H54 (cell line): Measurements from ENCODE around the gene SEMA4G.

Source experiments
- DNase-seq: peaks from one replicate; pipeline ENCODE4 v3.0.0; 2011; ENCODE audit warnings: low spot score, mixed read lengths; ENCODE audit not compliant: insufficient read length
- FAIRE-seq: peaks from 3 replicates; lab custom pipeline; 2011; peaks lifted over from hg19 to GRCh38; lab: Jason Lieb, UNC
- POLR2A ChIP-seq: IDR thresholded peaks from 2 replicates; pipeline ENCODE4 v1.6.1; 2011; ENCODE audit warnings: low read depth, mild to moderate bottlenecking, low read length

SEMA4G gene

GRCh38 chr10:100986952-100987684 lies 17.8 kb downstream of the SEMA4G start, which contains the start of the genes MRPL43 and TWNK:
TSS of gene MRPL43 (minus strand) at chr10:100987497. CDS start at chr10:100987443, 54 bp downstream.
TSS of gene TWNK (plus strand) at chr10:100987543. CDS start at chr10:100988211, 668 bp downstream.
- peak; percentile 57 for TF ChIP-seq POLR2A
- FAIRE-seq (no peak), DNase-seq (peak; percentile 81)

- DNase-seq = no peak
- no peak for FAIRE-seq
- no peak for TF ChIP-seq POLR2A
Observed at GRCh38 chr10:100987685-100988049, 18.4 kb downstream of the SEMA4G start.

DNA sequence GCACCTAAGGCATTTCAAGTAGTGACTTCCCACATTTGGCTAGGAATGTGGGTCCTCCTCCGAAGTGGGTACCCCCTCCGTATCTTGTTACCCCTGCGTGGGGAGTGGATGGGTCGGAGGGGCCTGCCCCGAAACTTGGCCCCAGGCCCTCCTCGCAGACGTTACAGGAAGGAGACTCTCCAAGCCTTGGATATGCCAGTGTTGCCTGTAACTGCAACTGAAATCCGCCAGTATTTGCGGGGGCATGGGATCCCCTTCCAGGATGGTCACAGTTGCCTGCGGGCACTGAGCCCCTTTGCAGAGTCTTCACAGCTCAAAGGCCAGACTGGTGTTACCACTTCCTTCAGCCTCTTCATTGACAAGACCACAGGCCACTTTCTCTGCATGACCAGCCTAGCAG lies 18.9 kb downstream of the SEMA4G start:
- no peak for FAIRE-seq
- no peak for DNase-seq
- TF ChIP-seq POLR2A = no peak

DNA sequence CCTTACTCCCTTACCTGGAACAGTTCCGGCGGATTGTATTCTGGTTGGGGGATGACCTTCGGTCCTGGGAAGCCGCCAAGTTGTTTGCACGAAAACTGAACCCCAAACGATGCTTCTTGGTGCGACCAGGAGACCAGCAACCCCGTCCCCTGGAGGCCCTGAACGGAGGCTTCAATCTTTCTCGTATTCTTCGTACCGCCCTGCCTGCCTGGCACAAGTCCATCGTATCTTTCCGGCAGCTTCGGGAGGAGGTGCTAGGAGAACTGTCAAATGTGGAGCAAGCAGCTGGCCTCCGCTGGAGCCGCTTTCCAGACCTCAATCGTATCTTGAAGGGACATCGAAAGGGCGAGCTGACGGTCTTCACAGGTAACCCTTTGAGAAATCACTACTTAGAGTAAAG lies 19.8 kb downstream of the SEMA4G start:
- no peak for TF ChIP-seq POLR2A
- no peak for DNase-seq
- FAIRE-seq = no peak

GRCh38 chr10:100993986-100994708 lies 24.8 kb downstream of the SEMA4G start:
- no peak for FAIRE-seq
- no peak for DNase-seq
- TF ChIP-seq POLR2A = no peak

DNA sequence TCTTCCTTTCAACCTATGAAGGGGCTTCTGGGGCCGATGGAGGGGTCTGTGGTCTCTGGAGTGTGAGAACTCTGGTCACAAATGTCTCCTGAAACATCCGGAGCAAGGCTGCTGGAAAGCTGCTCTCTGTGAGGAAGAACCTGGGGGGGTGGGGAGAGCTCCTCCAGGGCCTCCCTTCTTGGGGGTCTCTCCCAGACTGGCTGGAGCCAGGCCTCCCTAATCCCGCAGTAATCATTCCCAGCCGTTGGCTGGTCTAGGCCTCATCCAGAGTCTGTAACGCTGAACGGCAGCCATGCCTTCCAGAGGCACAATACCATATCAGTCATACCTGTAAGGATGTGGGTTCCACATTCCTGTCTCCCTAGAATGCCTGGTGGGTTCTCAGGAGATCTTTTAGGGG lies 25.9 kb downstream of the SEMA4G start:
- no peak for TF ChIP-seq POLR2A
- DNase-seq (no peak), FAIRE-seq (no peak)

DNA sequence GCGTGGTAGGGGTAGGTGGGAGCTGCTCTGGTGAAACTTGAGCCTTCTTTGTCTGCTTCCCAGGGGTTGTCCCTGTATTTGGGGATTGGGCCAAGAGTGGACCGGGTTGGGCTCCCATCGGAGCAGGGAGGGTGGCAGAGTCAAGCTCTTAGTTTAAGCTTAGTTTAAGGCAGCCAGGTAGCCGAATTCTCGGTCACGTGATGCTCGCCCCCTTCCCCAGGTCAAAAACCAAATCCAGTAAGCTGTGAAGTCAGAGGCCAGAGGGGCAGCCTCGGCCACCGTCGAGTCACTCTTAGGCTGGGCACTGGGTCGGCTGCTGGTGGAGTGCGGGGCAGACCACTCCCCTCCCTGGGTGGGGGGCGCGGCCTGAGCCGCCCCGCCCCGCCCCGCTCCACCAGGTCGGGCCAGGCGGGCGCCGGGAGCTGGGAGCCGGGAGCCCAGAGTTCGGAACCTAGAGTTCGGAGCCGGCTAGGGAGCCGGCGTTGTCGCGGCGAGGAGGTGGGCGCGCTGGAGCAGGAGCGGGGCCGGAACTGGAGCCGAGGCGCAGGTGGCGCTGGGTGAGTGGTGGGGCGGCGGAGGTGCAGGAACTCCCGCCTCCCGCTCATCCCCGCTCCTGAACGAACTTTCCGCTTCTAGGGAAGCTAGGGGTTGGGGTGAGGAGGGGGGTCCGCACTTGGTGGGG lies 27.5 kb downstream of the SEMA4G start:
- no peak for FAIRE-seq
- DNase-seq = no peak
- TF ChIP-seq POLR2A = no peak

DNA sequence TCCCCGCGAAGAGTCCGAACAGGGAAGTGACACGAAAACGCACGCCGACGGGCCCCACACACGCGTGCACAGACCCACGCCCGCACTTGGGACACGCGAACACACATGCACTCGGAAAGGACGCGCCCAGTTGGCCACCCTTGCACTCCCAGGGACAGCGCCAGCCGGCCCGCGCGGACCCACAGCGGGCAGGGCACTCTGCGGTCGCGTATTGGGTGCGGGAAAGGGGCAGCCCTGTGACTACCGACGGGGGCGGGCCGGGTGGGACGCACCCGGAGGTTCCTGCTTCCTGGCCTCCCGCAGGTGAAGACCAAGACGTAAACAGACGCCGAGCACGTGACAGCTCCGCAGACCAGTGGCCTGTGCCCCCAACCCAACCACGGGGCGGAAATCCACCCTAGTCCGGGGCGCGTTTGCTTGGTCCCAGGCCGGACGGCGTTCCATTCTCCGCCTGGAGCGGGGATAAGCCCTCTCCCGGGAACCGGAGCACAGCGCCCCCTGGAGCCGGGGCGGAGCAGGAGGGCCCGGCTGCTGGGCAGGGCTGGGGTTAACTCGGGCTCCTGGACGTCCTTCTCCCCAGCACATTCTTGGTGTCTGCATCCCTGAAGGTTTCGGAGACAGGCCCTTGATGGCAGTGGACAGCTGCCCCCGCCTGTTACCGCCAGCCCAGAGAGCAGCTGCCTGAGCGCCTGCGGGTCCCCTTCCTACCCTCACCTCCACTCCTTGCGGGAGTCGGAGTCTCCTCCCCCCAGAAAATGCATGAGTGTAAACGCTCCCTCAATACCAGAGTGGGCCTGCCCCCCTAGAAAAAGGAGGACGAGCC lies 28.3 kb downstream of the SEMA4G start:
- TF ChIP-seq POLR2A = peak; percentile 4; the same call in 1 of the 2 replicates

DNA sequence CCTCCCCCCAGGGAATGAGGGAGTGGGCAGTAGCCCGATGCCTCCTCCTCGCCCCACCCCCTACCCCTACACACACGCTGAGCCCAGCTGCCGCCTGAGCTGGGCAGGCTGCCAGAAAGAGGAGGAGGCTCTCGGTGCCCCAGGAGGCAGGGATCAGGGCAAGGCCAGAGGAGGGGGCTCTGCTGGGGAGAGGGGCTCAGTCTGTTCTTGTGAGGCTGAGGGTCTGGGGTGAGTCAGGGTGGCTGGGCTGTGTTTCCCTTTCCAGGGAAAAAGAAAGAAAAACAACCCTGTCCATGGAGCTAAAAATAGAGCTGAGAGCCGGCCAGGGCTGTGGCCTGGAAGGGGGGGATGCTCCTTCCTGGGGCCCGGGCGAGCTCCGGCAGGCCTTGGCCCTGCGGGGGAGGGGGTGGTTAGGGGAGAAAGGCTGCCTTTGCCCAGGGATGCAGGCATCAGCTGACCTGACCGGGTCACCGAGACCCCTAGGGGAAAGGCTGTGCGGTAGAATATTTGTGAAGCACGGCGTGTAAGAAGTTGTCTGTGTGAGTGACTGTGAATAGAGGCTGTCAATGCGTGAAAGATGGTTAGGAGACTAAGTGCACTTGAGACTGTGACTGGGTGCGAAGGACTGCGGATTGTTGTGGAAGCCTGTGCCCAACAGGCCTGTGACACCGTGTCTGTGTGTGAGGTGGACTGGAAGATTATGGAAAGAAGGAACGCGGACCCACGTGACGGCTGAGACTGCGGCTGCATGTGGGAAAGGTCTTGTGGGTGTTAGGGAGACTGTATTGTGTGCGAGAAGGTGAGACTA lies 29.1 kb downstream of the SEMA4G start:
- FAIRE-seq = no peak
- no peak for TF ChIP-seq POLR2A
- peak; percentile 92 for DNase-seq

More for the DNA sequence above, 28.3 kb downstream of the SEMA4G start:
- peak; percentile 96 for DNase-seq
- no peak for FAIRE-seq

GRCh38 chr10:100998991-100999741 lies 29.9 kb downstream of the SEMA4G start:
- DNase-seq = peak; percentile 79
- TF ChIP-seq POLR2A = peak; percentile 74
- no peak for FAIRE-seq

GRCh38 chr10:100999742-101000126 lies 30.4 kb downstream of the SEMA4G start, which contains the start of gene LZTS2:
TSS of gene LZTS2 (plus strand) at chr10:100999808. CDS start at chr10:101002539, 2,731 bp downstream.
- TF ChIP-seq POLR2A = no peak
- FAIRE-seq (no peak), DNase-seq (no peak)
